Subcutaneous adipose tissue (tissue), 4 donors: ENCODE measurements around the gene TSC22D1. TPM values are rescaled to one million over a fixed set of nuclear protein-coding genes. Genes with fewer than 3 reads are reported as not detected.

Experiments used
- total RNA-seq, 4 donors: library from RNA; depleted of rRNA; stranded (reverse); fragments of >200 nt; gene quantifications; one replicate each; pipeline ENCODE4 v1.1.0, GENCODE V29; 2016
- TF ChIP-seq, protein P1 (sequence below): fragments of 450-650 bp; IDR thresholded peaks from one replicate; pipeline ENCODE4 v1.5.1; 2016; ENCODE audit warnings: low read depth, mild to moderate bottlenecking, control low read depth, antibody characterized with exemption, moderate library complexity

The TSC22D1 gene
- total RNA-seq, 4 donors from 2014 or later = 77.0 to 182 (median 92.1) TPM

DNA sequence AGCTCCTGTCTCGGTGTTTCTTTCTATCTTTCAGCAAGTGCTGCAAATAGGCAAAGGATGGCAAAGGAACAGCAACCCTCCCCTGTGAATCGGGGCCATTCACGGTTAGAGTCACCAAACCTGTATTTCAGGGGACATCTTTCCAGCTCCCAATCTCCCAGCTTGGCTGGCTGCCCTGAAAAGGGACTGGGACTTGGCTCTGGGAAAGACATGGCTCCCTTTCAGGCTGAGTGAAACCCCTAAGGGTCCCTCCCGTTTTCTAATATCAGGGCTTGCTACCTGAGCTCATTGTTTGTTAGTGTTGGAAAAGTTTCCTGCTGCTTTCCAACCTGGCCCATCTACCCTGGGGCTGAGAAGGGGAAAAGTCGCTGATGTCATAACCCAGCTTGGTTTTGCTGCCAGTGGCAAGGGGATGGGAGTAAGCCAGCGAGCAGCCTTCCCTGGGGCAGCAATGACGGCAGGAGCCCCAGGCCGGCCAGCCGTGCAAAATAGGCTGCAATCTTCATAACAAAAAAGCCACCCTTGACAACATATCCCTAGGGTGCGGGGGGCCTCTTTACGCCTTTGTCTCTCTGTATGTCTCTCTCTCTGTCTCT lies 172.6 kb downstream of the TSC22D1 start:
- TF ChIP-seq, protein P1, sequence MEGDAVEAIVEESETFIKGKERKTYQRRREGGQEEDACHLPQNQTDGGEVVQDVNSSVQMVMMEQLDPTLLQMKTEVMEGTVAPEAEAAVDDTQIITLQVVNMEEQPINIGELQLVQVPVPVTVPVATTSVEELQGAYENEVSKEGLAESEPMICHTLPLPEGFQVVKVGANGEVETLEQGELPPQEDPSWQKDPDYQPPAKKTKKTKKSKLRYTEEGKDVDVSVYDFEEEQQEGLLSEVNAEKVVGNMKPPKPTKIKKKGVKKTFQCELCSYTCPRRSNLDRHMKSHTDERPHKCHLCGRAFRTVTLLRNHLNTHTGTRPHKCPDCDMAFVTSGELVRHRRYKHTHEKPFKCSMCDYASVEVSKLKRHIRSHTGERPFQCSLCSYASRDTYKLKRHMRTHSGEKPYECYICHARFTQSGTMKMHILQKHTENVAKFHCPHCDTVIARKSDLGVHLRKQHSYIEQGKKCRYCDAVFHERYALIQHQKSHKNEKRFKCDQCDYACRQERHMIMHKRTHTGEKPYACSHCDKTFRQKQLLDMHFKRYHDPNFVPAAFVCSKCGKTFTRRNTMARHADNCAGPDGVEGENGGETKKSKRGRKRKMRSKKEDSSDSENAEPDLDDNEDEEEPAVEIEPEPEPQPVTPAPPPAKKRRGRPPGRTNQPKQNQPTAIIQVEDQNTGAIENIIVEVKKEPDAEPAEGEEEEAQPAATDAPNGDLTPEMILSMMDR = no peak

DNA sequence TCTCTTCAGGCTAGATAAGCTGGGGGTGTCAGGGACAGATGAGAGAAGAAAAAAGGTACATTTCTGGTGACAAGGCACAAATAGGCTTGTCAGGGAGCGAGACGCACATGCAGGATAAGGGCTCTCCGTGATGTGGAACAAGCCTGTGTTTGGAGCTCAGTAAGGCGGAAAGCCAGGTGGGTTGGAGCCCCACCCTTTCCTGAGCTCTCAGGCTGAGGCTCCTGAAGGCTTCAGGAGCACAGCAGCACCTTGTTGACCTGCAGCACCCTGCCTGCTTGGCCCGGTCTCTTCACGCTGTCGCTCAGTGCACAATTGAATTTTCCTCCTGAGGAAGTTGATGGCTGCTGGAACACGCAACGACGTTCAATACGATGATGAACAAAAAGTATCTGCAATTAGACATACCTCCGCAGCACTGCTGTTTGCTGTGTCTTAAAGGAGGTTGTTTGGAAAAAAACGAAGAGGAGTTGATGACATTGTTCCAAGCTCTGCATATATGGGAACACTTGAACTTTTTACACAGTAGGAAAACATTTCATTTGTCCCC lies 173.2 kb downstream of the TSC22D1 start:
- TF ChIP-seq, protein P1 = no peak

GRCh38 chr13:44401577-44401976 lies 174.6 kb downstream of the TSC22D1 start:
- TF ChIP-seq, protein P1 = no peak

- TF ChIP-seq, protein P1 = no peak
Measured at GRCh38 chr13:44400736-44401135, 175.4 kb downstream of the TSC22D1 start.

DNA sequence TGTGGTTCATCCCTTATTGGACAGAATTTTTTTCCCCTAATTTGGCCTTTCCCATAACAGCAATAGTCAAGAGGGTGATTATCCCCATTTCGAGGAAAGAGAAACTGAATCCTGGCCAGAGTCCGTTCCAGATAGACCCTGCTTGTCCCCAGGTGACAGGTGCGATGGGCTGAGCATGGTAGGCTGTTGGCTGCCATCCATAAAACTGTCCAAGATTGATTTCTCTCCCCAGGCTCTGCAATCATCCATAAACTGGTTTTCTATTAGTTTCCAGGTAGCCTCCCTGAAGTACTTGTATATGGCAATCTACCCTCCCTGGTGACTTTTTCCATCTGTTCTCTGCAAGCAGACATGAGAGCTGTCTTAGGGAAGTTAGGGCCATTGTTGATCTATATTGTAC lies 177.1 kb downstream of the TSC22D1 start:
- TF ChIP-seq, protein P1 = no peak

GRCh38 chr13:44398606-44399005 lies 177.5 kb downstream of the TSC22D1 start:
- TF ChIP-seq, protein P1 = no peak

- TF ChIP-seq, protein P1 = no peak
Measured at GRCh38 chr13:44397766-44398223, 178.3 kb downstream of the TSC22D1 start.
